Measurements from ENCODE around the gene ZNF296.
A peak's percentile ranks its signal among the peaks of the same experiment; 100 is the strongest.

Gene ZNF296

GRCh38 chr19:45079063-45079910 lies 3.0 kb upstream of the ZNF296 start, which contains the start of gene GEMIN7:
TSS of gene GEMIN7 (plus strand) at chr19:45079260. CDS start at chr19:45090115, 10,855 bp downstream.
- peak; percentile 88 for DNase-seq

GRCh38 chr19:45078390-45079062 lies 2.2 kb upstream of the ZNF296 start:
- no peak for DNase-seq

- no peak for DNase-seq
These were observed 813 bp upstream of the ZNF296 start for GRCh38 chr19:45076851-45077730.

- DNase-seq: peak; percentile 69
These were observed 813 bp downstream of the ZNF296 start for GRCh38 chr19:45075301-45076028.

GRCh38 chr19:45074744-45075300 lies 1.5 kb downstream of the ZNF296 start:
- no peak for DNase-seq

- no peak for DNase-seq
These were observed 4.1 kb downstream of the ZNF296 start for GRCh38 chr19:45071969-45072790.

GRCh38 chr19:45071545-45071938 lies 4.7 kb downstream of the ZNF296 start:
- DNase-seq: no peak

GRCh38 chr19:45070861-45071544 lies 5.3 kb downstream of the ZNF296 start:
- no peak for DNase-seq

GRCh38 chr19:45070214-45070613 lies 6.1 kb downstream of the ZNF296 start:
- DNase-seq: no peak

- DNase-seq: no peak
These were observed 7.2 kb downstream of the ZNF296 start for GRCh38 chr19:45069056-45069455.

GRCh38 chr19:45068041-45068440 lies 8.2 kb downstream of the ZNF296 start:
- no peak for DNase-seq

GRCh38 chr19:45066921-45067661 lies 9.2 kb downstream of the ZNF296 start:
- DNase-seq: no peak

- DNase-seq: no peak
These were observed 12.2 kb downstream of the ZNF296 start for GRCh38 chr19:45063851-45064801.

GRCh38 chr19:45061965-45062364 lies 14.3 kb downstream of the ZNF296 start:
- DNase-seq: no peak

GRCh38 chr19:45059258-45059965 lies 16.9 kb downstream of the ZNF296 start:
- DNase-seq: peak; percentile 87

- no peak for DNase-seq
These were observed 17.6 kb downstream of the ZNF296 start for GRCh38 chr19:45058622-45059159.

GRCh38 chr19:45057444-45057843 lies 18.8 kb downstream of the ZNF296 start:
- no peak for DNase-seq

GRCh38 chr19:45056831-45057230 lies 19.4 kb downstream of the ZNF296 start:
- DNase-seq: no peak

Data from activated CD4-positive, alpha-beta T cell treated with anti-CD3 and anti-CD28 coated beads, Interleukin-2, Interleukin-6, amounts not matched to agents 100 ng/mL and 50 ng/mL, durations not matched to agents 16 hours and 8 hours (primary cell).